K562 (cell line): Measurements from ENCODE around the gene CD48. TPM values are rescaled to one million over a fixed set of nuclear protein-coding genes. Genes with fewer than 3 reads are reported as not detected.

ENCODE experiments used
- ATAC-seq: fragments of 200-7000 bp; cut with Tn5 transposase; 3 replicates; pipeline ENCODE4 v1.9.1; 2020; ENCODE audit warnings: moderate library complexity
- BruUV-seq: library from RNA; stranded (reverse); fragments of 400-500 nt; replicated peaks from 2 replicates; lab custom pipeline; 2021; lab: Mats Ljungman, UMichigan
- CTCF ChIA-PET: fragments of 300-600 bp; formaldehyde crosslinking; extraction: SDS; loops from one replicate; lab custom pipeline; 2021; ENCODE audit warnings: low intra/inter-chr PET ratio; lab: Yijun Ruan, JAX
- POLR2A ChIA-PET: fragments of 300-600, 350-650 bp; sonication (Branson Sonifier 250); formaldehyde crosslinking; extraction: SDS; loops from one replicate; lab custom pipeline; 2021; ENCODE audit warnings: antibody characterized with exemption, inconsistent platforms; lab: Yijun Ruan, JAX
- DNase-seq, 4 experiments: peaks; one replicate each; pipeline versions ENCODE4 v3.0.0 to v3.0.0-alpha.2; 2011 to 2018; ENCODE audit warnings: low spot score in 3 of 4, mixed read lengths in 3 of 4; ENCODE audit errors: extremely low read depth in 1 of 4
- FAIRE-seq: peaks from 2 replicates; lab custom pipeline; 2011; peaks lifted over from hg19 to GRCh38; lab: Jason Lieb, UNC
- H2AFZ ChIP-seq: 2 replicates; pipeline ENCODE4 v1.6.0; 2011; ENCODE audit warnings: low read depth, low read length, control low read depth, inconsistent platforms
- H3K27ac ChIP-seq: fragments of 200-600 bp; 3 replicates; pipeline ENCODE4 v1.8.0; 2011; ENCODE audit warnings: low read depth, mild to moderate bottlenecking, control low read depth, inconsistent platforms, low read length, moderate library complexity, mixed read lengths; ENCODE audit errors: extremely low read depth
- H3K27me3 ChIP-seq, 2 experiments: fragments of 300-600 bp in 1 of 2; 2 replicates in 1 of 2; 3 replicates in 1 of 2; pipeline versions ENCODE4 v1.6.0 to v1.8.0; 2011; ENCODE audit warnings: inconsistent platforms in 2 of 2, low read length in 2 of 2, mild to moderate bottlenecking in 1 of 2, mixed read lengths in 1 of 2, moderate library complexity in 1 of 2; ENCODE audit not compliant: control insufficient read depth in 2 of 2, insufficient read depth in 2 of 2
- H3K36me3 ChIP-seq: fragments of 300-600 bp; 3 replicates; pipeline ENCODE4 v1.8.0; 2011; ENCODE audit warnings: mild to moderate bottlenecking, low read length, inconsistent platforms; ENCODE audit not compliant: control insufficient read depth, insufficient read depth
- H3K4me1 ChIP-seq, 2 experiments: fragments of 200-600 bp in 1 of 2; replicated peaks in 1 of 2; 2 replicates in 1 of 2; 3 replicates in 1 of 2; pipeline versions ENCODE4 v1.5.1 to v1.8.0; 2011; ENCODE audit warnings: inconsistent platforms in 2 of 2, low read length in 2 of 2, mild to moderate bottlenecking in 1 of 2, mixed read lengths in 1 of 2, moderate library complexity in 1 of 2; ENCODE audit not compliant: control insufficient read depth in 2 of 2, insufficient read depth in 2 of 2
- H3K4me2 ChIP-seq: 2 replicates; pipeline ENCODE4 v1.6.1; 2011; ENCODE audit warnings: low read length, control low read depth, inconsistent platforms, mixed read lengths; ENCODE audit not compliant: insufficient read depth
- H3K4me3 ChIP-seq: fragments of 200-600 bp; sonication (generic), shearing (Covaris generic); 2 replicates; pipeline ENCODE4 v1.5.1; 2016; ENCODE audit warnings: control low read depth, inconsistent platforms
- H3K79me2 ChIP-seq: fragments of 200-600 bp; 3 replicates; pipeline ENCODE4 v1.8.0; 2011; ENCODE audit warnings: low read length, inconsistent platforms; ENCODE audit not compliant: control insufficient read depth, insufficient read depth
- H3K9ac ChIP-seq, 2 experiments: 2 replicates each; pipeline versions ENCODE4 v1.6.0 to v1.6.1; 2011; ENCODE audit warnings: low read depth in 2 of 2, low read length in 2 of 2, control low read depth in 1 of 2, inconsistent platforms in 1 of 2, mild to moderate bottlenecking in 1 of 2, mixed read lengths in 1 of 2; ENCODE audit not compliant: insufficient read depth in 1 of 2
- H3K9me1 ChIP-seq: one replicate; pipeline ENCODE4 v1.6.0; 2011; ENCODE audit warnings: inconsistent platforms, mild to moderate bottlenecking, low read length, moderate library complexity; ENCODE audit not compliant: control insufficient read depth, insufficient read depth
- H3K9me3 ChIP-seq: replicated peaks from 2 replicates; pipeline ENCODE4 v1.5.1; 2011; ENCODE audit warnings: low read depth, low read length, inconsistent platforms; ENCODE audit not compliant: control insufficient read depth, insufficient read depth
- H4K20me1 ChIP-seq: replicated peaks from 2 replicates; pipeline ENCODE4 v1.6.1; 2011; ENCODE audit warnings: low read length, inconsistent platforms, mixed read lengths; ENCODE audit not compliant: control insufficient read depth, insufficient read depth
- BRD9 ChIP-seq: fragments of 450-650 bp; IDR thresholded peaks from 2 replicates; pipeline ENCODE4 v1.6.1; 2018; ENCODE audit warnings: low read depth; ENCODE audit not compliant: partially characterized antibody
- PHTF2 ChIP-seq: fragments of 250-450 bp; sonication (Bioruptor Pico); IDR thresholded peaks from 2 replicates; pipeline ENCODE4 v1.5.0; 2021; ENCODE audit warnings: mild to moderate bottlenecking
- PPARD ChIP-seq: fragments of 250-450 bp; sonication (Bioruptor Pico); IDR thresholded peaks from 2 replicates; pipeline ENCODE4 v1.8.0; 2022; ENCODE audit warnings: inconsistent platforms, mild to moderate bottlenecking, moderate library complexity
- REST ChIP-seq, 2 experiments: fragments of 450-650 bp; formaldehyde crosslinking in 1 of 2; IDR thresholded peaks; 2 replicates each; pipeline versions ENCODE4 v1.4.0 to v1.6.1; 2014 to 2020; ENCODE audit warnings: mild to moderate bottlenecking in 2 of 2, borderline replicate concordance in 1 of 2, low read depth in 1 of 2
- ZNF347 ChIP-seq: fragments of 450-650 bp; formaldehyde crosslinking; IDR thresholded peaks from 2 replicates; pipeline ENCODE4 v1.4.0; 2020; ENCODE audit warnings: low read depth, mild to moderate bottlenecking, moderate library complexity
- WGBS: fragments of 100-300 bp; shearing (Covaris generic); methylation state at CpG from one replicate; pipeline ENCODE4 v1.1.6; 2016; ENCODE audit warnings: low coverage, mixed read lengths; ENCODE audit not compliant: insufficient coverage; ENCODE audit errors: missing lambda C conversion rate; 5-methylcytosine and 5-hydroxymethylcytosine counted together
- in situ Hi-C: fragments of 300-500 bp; cut with MboI; formaldehyde crosslinking; loops from 4 replicates; pipeline ENCODE4 v1.15.0; 2018; ENCODE audit warnings: inconsistent platforms, mixed read lengths
- intact Hi-C: fragments of 100-400 bp; cut with micrococcal nuclease; formaldehyde crosslinking; loops from 2 replicates; pipeline ENCODE4 v1.14.2; 2022
- polyA plus RNA-seq, 8 experiments: library from polyadenylated mRNA; depleted of rRNA in 4 of 8; stranded (reverse) in 5 of 8; unstranded in 3 of 8; fragments of >200 nt; fragmentation: Nextera tagmentation in 2 of 8; fragmentation: Illumina TruSeq in 1 of 8; extraction: Ambion mirVana in 2 of 8; extraction: Trizol in 1 of 8; gene quantifications; 2 replicates each; pipeline versions ENCODE4 v1.2.1 to v1.2.3, GENCODE V29; 2011 to 2014; ENCODE audit warnings: inconsistent platforms in 1 of 8, missing spikeins in 1 of 8
- total RNA-seq, 7 experiments: library from RNA; depleted of rRNA in 6 of 7; stranded (reverse); fragments of >200 nt in 6 of 7; fragmentation: Illumina TruSeq in 2 of 7; extraction: Trizol in 2 of 7; gene quantifications; 2 replicates each; pipeline versions ENCODE4 v1.2.1 to v1.2.3, GENCODE V29; 2011 to 2021; ENCODE audit warnings: low replicate concordance in 1 of 7

The CD48 gene
- total and polyA plus RNA-seq, 9 of the 15 experiments (the other 6 are each of a cell fraction or from before 2014, with no cell fraction given): 0.10 to 0.42 (median 0.29) TPM; not detected in 3

GRCh38 chr1:160662910-160663309, 48.7 kb downstream of the CD48 start:
- no peaks in the 10 kb centered on the region for H3K36me3 ChIP-seq
- H3K9ac ChIP-seq: no peak overlapping the region
- TF ChIP-seq REST (IDR thresholded peaks at IDR 0.05; ENCODE audit: borderline replicate concordance): peak; percentile 30; the same call in 1 of the 2 replicates
- no peak for TF ChIP-seq REST (CRISPR knock-in tag; IDR thresholded peaks at IDR 0.05; ENCODE audit: low read depth)
- no peak for TF ChIP-seq BRD9
- TF ChIP-seq PPARD: no peak
- no peak for TF ChIP-seq ZNF347 (CRISPR knock-in tag)
- TF ChIP-seq PHTF2 (CRISPR knock-in tag): no peak
- H3K9me3 ChIP-seq: no peaks in the 10 kb centered on the region
- ChIA-PET CTCF (interaction anchor here (0.6 kb wide), 1 partner anchor 199 kb away, joined by 3 read pairs; no protein-coding TSS in a partner anchor), POLR2A (no interaction called here)
- ATAC-seq: no peak
- DNase-seq: no peak
- H3K79me2 ChIP-seq: no peaks in the 10 kb centered on the region
- no peaks in the 10 kb centered on the region for H3K9me1 ChIP-seq
- intact Hi-C loops (no loop called here), in situ Hi-C loops (no loop called here)
- WGBS: 61% methylated on average over 4 of the region's 4 CpGs
- peaks cover 3 to 37% of the 10 kb centered on the region in 2 experiments for H3K4me1 ChIP-seq
- H3K4me3 ChIP-seq: no peak overlapping the region
- no peak overlapping the region for H2AFZ ChIP-seq
- BruUV-seq: no TSS peak
- H3K4me2 ChIP-seq: no peak overlapping the region
- no peak overlapping the region for H3K27ac ChIP-seq
- FAIRE-seq: no peak
- H4K20me1 ChIP-seq: no peaks in the 10 kb centered on the region
- no peaks in the 10 kb centered on the region for H3K27me3 ChIP-seq
